Gastroesophageal sphincter (tissue), 3 donors: Measurements from ENCODE around the gene PRELP.

ENCODE experiments used
- CTCF ChIP-seq, 4 experiments: fragments of 200-600 bp in 2 of 4; fragments of 450-650 bp in 2 of 4; sonication (generic) in 1 of 4; IDR thresholded peaks; one replicate each; pipeline ENCODE4 v1.5.1; 2017 to 2019; ENCODE audit warnings: antibody characterized with exemption in 4 of 4, mild to moderate bottlenecking in 2 of 4, moderate library complexity in 2 of 4
- POLR2AphosphoS5 ChIP-seq: sonication (generic); formaldehyde crosslinking; IDR thresholded peaks from one replicate; pipeline ENCODE4 v1.6.1; 2017; ENCODE audit warnings: antibody characterized with exemption

- TF ChIP-seq CTCF (IDR thresholded peaks at IDR 0.05) (no peak), POLR2AphosphoS5 (no peak)
Observed at GRCh38 chr1:203528976-203529835, 53.6 kb downstream of the PRELP start.
